Endometrial microvascular endothelial cells (primary cell): ENCODE results near the gene EXOSC2. TPM values are rescaled to one million over a fixed set of nuclear protein-coding genes. Genes with fewer than 3 reads are reported as not detected.

ENCODE experiments used
- in situ Hi-C: cut with HindIII; loops from 2 replicates; pipeline ENCODE4 v1.10.0; 2017; ENCODE audit warnings: low sequenced_read_pairs, low pct_unique_long_range_greater_than_20kb; ENCODE audit errors: inconsistent ontology term
- total RNA-seq: library from RNA; depleted of rRNA; stranded (reverse); fragments of >200 nt; gene quantifications from one replicate; pipeline ENCODE4 v1.2.3, GENCODE V29; 2015; ENCODE audit errors: inconsistent ontology term

The EXOSC2 gene
- total RNA-seq, 1 donor from 2014 or later: 39.8 TPM

DNA sequence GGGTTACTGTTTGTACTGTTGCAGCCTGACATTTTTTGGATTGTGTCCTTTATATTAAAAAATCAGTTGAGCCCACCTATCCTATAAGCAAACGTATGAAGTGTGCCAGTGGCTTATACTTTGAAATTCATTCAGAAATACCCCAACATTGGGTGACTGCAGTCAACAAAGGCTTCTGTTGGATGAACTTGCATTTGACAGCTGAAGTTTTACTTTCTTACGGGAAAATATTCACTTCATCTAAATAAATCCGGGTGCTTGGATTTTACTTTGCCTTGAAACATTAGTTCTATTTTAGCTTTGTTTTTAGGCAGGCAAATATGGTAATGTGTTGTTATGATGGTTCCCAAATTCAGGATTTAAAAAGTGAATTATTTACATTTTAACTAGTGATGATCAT lies 21.7 kb downstream of the EXOSC2 start:
- in situ Hi-C loops: loop anchor here (10.0 kb wide), 1 partner anchor 140 kb away; no protein-coding TSS in a partner anchor

DNA sequence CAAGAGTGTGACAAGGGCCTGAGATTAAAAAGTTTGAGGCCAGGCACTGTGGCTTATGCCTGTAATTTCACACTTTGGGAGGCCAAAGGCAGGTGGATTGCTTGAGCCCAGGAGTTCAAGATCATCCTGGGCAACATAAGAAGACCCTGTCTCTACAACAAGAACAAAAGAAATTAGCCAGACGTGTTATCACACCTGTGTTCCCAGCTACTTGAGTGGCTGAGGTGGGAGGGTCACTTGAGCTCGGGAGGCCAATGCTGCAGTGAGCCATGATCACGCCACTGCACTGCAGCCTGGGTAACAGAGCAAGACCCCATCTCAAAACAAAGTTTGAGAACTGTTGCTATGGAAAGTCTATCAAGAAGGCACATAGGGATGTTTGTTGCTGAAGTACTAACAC lies 25.0 kb downstream of the EXOSC2 start:
- in situ Hi-C loops: loop anchor here (10.0 kb wide), 1 partner anchor 136 kb away; no protein-coding TSS in a partner anchor

GRCh38 chr9:130720762-130721161 lies 27.2 kb downstream of the EXOSC2 start:
- in situ Hi-C loops: no loop called here

- in situ Hi-C loops: no loop called here
Observed at GRCh38 chr9:130728721-130729120, 35.1 kb downstream of the EXOSC2 start.

DNA sequence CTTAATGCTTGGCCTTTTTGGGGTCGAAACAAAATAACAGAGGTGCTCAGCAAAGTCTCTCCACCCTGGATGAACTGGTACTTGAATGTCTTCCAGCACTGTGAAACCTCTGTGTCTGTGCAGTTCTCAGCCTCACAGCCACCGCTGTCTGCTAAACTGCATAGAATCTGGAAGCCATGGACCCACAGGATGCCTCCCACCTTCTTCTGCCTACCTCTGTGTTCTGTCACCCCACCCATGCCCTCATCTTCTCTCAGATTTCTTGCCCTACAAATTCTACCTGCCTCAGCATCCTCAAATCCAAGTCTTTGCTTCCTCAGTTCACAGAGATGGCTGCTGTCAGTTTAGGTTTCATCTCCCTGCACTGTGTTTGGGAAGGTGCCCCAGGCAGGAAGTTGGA lies 35.6 kb downstream of the EXOSC2 start:
- in situ Hi-C loops: no loop called here

DNA sequence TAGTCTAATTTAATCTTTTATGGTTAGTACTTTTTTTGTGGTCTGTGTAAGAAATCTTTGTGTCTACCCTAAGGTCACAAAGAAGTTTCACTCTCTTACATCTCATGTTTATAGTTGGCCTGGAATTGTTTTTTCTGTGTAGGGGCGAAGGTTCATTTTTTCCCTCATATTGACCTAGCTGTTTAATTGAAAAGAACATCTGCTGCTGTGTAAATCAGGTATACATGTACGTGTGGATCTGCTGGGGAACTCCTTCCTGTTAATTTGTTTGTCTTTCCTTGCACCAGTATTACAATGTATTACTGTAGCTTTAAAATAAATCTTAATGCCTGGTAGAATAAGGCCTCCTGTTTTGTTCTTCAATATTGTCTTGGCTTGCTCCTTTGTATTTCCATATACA lies 37.8 kb downstream of the EXOSC2 start:
- in situ Hi-C loops: no loop called here

GRCh38 chr9:130732136-130732535 lies 38.6 kb downstream of the EXOSC2 start:
- in situ Hi-C loops: no loop called here

DNA sequence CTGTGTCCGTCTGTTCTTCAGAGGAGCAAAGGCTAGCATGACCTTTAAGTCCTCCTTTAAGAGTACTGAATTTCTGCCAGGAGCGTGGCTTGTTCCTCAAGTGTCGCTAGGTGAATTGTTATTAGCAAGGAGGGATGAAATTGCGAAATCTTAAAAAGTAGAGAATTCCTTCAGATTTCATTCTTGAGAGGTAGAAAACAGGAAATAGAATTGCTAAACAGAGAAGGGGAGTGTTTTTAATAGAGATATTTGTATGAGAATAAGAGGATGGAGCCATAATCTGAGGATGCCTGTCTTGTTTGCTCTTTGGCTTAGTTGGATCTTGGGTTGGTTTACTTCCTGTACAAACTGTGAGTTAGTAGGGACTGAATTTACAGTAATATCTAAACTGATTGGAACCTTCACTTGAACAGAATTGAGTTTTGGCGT lies 39.2 kb downstream of the EXOSC2 start:
- in situ Hi-C loops: no loop called here

GRCh38 chr9:130735566-130735965 lies 42.0 kb downstream of the EXOSC2 start:
- in situ Hi-C loops: no loop called here

DNA sequence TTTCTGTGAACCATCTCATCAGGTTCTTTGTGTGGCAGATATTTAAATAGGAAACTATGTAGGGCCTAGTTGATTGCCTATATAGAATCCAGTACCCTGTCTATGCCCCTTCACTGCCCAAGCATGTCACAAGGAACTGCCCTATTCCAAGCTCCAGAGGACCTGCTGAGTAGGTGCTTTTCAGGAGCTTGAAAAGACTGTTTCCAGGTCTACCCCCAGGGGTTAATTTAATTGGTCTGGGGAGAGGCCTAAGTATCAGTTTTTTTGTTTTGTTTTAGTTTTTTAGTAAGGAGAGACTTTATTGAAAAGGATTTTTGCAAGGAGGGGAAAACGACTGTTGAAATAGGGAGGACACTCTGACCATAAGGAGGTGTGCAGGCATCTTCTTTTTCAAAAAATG lies 43.3 kb downstream of the EXOSC2 start:
- in situ Hi-C loops: no loop called here

- in situ Hi-C loops: no loop called here
Observed at GRCh38 chr9:130738281-130738680, 44.7 kb downstream of the EXOSC2 start.

GRCh38 chr9:130739081-130739480 lies 45.5 kb downstream of the EXOSC2 start:
- in situ Hi-C loops: no loop called here

GRCh38 chr9:130740218-130741023 lies 46.8 kb downstream of the EXOSC2 start:
- in situ Hi-C loops: no loop called here

GRCh38 chr9:130741024-130741305 lies 47.4 kb downstream of the EXOSC2 start:
- in situ Hi-C loops: no loop called here

GRCh38 chr9:130741831-130742449 lies 48.4 kb downstream of the EXOSC2 start:
- in situ Hi-C loops: no loop called here

GRCh38 chr9:130743656-130744055 lies 50.1 kb downstream of the EXOSC2 start:
- in situ Hi-C loops: no loop called here

DNA sequence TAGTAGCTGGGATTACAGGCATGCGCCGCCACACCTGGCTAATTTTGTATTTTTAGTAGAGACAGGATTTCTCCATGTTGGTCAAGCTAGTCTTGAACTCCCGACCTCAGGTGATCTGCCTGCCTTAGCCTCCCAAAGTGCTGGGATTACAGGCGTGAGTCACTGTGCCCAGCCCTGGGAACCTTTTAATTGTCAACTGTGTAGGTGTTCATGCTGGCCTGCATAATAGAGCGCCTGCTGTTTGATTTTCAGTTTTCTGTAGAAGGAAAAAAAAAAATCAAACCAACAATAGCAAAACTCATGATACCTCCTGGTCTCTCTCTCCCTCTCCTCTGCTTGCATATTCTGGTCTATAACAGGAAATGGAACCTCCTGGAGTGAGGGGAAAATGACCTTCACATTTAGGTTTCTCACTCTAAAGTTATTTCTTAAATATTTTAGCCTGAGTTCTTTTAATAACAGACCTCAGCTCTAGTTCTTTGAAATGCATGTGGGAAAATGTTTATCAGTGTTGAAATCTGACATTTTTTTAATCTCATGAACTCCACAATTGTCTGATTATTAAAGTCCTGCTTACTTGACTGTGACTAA lies 51.7 kb downstream of the EXOSC2 start:
- in situ Hi-C loops: no loop called here

- in situ Hi-C loops: no loop called here
Observed at GRCh38 chr9:130745829-130746228, 52.2 kb downstream of the EXOSC2 start.

- in situ Hi-C loops: no loop called here
Observed at GRCh38 chr9:130746434-130747212, 53.0 kb downstream of the EXOSC2 start.
